Activated naive CD4-positive, alpha-beta T cell (primary cell): Measurements from ENCODE around the gene AMELX.

ENCODE experiments used
- DNase-seq, 4 experiments: peaks; one replicate each; lab custom pipeline; 2025; lab: John Stamatoyannopoulos, UW

Gene AMELX

DNA sequence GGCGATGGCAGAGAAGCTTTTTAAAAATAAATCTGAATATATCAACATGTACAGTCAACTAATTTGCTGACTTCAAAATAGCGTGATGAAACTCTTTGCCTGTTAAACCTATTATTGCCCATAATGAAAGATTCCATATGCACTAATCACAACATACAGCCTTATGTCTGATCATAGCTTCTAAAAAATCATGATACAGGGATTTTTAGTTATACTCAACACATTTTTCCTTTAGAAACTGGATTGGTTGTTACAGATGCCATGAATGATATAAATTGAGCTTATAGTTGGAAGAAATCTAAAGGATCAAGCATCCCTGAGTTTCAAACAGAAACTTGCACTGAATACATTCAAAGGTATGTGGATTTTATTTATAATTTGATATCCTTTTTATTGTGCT lies at the start of gene AMELX:
TSS of gene AMELX (plus strand) at position 301 of the 400 bp plus-strand sequence. CDS start 1,376 bp downstream, outside the sequence.
- no peak for DNase-seq

GRCh38 chrX:11244636-11245035 lies 48.6 kb upstream of the AMELX start:
- no peak for DNase-seq

DNA sequence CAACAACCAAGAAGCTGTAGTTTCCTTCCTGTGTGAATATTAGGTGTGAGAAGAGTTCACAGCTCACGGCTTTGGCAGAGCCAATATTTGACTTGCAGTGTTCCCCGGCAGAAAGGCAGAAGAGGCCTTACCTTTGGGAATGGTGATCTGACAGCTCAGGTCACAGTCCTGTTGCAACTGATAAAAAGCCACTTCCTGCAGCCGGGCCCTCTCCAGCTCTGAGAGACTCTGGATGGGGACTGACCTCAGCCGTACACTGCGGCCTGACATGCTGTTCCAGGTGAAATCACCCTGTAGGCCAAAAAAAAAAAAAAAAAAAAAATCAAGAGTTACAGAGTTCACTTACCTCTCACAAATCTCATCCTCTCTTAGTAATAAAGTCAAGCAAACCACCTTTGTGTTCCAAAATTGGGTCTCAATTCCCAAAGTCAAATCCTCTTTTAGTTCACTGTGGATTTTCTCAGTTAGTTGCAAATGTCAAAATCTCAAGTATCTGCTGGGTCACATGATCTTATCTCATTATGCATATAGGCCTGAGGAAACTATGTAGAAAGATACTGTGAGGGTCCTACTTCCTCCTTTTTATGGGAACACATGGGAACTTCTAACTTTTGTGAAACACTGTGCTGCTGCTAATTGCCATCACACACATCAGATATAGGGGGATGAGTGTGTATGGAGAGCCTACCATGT lies 38.6 kb upstream of the AMELX start:
- no peak for DNase-seq

DNA sequence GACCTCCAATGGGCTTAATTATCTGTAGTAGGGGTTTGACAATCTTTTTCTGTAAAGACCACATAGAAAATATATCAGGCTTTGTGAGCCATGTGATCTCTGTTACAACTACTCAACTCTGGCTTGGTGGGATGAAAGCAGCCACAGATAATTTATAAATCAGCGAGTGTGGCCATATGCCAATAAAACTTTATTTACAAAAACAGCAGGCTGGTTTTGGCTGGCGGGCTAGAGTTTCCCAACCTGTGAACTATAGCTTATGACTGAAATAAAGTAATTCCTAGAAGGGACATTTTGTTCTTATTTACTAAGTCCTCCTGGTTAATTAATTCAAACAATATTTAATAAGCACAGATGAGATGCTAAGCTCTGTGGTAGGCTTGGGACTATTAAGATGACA lies 35.9 kb upstream of the AMELX start:
- no peak for DNase-seq

DNA sequence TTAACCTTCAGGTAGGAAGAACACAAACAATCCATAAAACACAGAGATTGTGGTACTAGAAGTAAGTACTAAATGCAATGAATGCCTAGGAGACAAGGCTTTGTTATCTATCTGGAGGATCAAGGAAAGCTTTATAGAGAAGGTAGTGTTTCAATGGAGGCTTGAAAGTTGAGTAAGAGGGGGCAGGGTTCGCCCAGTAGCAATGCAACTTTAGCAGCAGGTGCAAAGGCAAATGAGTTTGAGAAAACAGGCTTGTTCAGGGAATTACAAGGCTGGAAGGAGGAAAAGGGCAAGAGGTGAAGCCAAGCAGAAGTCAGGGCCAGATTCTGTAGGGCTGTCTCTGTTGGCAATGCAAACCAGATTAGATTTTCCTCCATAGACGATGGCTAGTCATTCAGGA lies 35.5 kb upstream of the AMELX start:
- DNase-seq = no peak

GRCh38 chrX:11259437-11259836 lies 33.8 kb upstream of the AMELX start:
- no peak for DNase-seq

DNA sequence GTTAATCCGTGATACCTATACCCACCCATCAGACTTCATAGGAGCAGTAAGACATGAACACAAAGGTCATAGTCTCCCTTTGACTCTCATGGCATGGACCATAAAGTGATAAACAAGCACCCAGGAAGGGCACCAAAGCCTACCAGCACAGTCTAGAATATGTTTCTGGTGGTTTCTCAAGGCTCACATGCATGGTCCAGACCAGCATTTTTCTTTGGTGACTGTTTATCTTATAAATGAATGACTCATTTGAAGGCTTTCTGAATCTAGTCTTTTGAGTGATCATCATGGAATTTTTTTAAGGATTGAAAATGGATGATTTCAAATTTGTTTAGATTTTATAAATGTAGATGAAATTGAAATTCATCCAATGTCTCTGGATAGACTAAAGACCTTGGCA lies 32.0 kb upstream of the AMELX start:
- no peak for DNase-seq

DNA sequence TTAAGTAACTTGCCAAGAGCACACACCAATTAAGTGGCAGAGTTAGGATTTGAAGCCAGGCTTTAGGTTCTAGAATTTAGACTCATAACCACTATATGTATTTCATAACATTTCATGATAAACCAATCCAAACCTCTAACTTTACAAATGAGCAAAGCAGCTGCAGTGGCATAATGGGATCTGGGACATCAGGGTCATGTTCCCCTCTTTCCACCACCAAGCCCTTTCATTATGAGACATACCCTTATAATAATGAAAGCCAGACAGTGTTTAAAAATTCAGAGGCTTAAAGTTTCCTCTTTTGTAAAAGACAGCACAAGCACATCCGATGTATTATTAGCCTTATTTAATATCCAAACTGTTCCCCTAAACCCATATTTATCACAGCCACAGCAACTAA lies 28.3 kb upstream of the AMELX start:
- DNase-seq = no peak

GRCh38 chrX:11265352-11265751 lies 27.9 kb upstream of the AMELX start:
- no peak for DNase-seq

- no peak for DNase-seq
Observed at GRCh38 chrX:11266573-11267003, 26.6 kb upstream of the AMELX start.

- no peak for DNase-seq
Observed at GRCh38 chrX:11267425-11267824, 25.8 kb upstream of the AMELX start.

- no peak for DNase-seq
Observed at GRCh38 chrX:11269006-11269405, 24.2 kb upstream of the AMELX start.

DNA sequence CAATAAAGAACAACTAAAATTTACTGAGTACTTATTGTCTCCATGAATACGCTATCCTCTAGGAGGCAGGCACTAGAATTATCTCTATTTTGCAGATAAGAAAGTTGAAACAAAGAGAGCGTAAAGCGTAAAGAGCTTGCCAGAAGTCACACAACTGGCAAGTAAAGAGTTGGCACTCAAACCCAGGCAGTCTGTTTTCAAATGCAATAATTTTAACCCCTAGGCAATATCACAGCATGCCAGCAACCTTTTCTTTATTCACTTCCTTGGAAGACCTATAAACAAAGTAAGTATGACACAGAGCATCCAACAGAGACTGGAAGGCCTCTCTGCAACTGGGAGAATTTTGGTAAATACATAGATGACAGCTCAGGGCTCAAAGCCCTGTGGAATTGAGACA lies 23.2 kb upstream of the AMELX start:
- DNase-seq = no peak

GRCh38 chrX:11272290-11272689 lies 20.9 kb upstream of the AMELX start:
- no peak for DNase-seq

DNA sequence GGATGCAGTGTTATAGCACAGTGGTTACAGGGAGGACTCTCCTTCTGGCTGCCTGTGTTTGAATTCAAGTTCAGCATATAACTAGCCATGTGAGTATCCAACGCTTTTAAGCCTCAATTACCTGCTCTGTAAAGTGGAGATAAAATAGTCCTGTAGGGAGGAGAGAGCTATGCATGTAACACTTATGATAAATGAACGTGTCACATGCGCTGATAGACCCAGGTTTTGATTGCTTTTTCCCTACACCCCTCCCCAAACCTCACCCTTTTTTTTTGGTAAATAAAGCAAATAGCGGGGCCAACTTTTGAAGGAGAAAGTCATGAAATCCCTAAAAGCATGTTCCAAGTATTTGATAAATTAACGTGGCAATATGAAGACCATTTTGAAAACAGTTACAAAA lies 20.4 kb upstream of the AMELX start:
- no peak for DNase-seq

DNA sequence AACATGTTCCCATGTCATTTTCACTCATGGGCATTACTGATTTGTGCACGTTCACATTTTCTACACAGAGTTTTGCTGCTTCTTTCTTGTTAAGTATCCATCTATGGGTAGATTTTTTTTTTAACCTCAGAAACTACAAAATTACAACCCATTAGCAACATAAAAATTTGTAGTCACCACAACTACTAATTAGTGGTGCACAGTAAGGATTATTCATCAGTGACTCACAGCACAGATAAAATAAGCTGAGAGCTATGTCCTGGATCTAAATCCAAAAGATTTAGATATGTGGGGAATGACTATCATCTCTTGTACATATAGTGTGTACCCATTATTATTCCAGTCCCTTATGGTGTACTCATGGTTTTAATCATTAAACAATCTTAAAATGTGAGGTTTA lies 19.7 kb upstream of the AMELX start:
- DNase-seq = no peak

DNA sequence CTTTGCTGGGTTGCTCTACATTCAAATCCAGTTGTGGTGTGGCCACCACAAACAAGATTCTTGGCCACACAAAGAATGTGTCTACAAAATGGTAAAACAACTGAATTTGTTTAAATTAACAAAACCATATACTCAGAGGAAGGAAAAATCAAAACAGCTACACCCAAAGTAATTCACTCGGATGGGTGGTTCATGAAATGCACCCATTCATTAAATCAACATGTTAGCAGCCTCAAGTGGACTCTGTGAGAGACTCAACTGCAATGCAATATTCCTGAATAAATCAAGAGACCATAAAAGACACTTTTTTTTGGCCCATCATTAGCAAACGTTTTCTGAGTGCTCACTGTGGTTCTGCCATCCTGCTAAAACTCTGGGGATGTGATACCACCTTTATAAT lies 11.2 kb upstream of the AMELX start:
- DNase-seq = no peak

DNA sequence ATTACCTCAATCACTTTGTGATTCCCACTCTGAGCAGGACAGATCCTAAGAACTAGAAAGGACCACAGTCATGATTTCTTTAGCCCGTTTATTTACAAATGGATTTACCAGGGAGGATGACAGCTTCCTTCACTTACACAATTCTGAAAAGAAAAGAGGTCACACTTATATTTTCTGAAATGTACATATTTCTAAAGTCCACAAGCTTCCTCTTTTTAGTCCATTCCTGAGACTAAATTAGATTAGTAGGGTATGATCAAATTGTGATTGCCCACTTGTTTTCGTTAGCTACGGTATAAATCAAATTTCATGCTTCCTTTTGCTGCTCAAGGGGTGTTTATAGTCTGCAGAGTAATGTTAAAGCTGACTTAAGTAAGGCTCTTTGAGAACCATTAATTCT lies 7.6 kb upstream of the AMELX start:
- DNase-seq = no peak

- DNase-seq = no peak
Observed at GRCh38 chrX:11287505-11287904, 5.7 kb upstream of the AMELX start.

GRCh38 chrX:11290416-11291102 lies 2.7 kb upstream of the AMELX start:
- DNase-seq = no peak

GRCh38 chrX:11296051-11296450 lies 2.8 kb downstream of the AMELX start:
- DNase-seq = no peak

DNA sequence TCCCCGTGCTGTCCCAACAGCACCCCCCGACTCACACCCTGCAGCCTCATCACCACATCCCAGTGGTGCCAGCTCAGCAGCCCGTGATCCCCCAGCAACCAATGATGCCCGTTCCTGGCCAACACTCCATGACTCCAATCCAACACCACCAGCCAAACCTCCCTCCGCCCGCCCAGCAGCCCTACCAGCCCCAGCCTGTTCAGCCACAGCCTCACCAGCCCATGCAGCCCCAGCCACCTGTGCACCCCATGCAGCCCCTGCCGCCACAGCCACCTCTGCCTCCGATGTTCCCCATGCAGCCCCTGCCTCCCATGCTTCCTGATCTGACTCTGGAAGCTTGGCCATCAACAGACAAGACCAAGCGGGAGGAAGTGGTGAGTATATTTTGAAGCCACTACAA lies 5.4 kb downstream of the AMELX start:
- DNase-seq = no peak

DNA sequence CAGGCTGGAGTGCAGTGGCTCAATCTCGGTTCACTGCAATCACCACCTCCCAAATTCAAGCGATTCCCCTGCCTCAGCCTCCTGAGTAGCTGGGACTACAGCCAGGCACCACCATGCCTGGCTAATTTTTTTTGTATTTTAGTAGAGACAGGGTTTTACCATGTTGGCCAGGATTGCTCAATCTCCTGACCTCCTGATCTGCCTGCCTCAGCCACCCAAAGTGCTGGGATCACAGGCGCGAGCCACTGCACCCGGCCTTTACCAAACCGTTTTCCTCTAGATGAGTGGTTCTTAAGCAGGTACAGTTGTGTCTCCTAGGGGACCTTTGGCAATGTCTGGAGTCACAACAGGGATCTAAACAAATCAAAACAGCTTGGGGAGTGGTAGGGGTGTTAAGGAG lies 11.6 kb downstream of the AMELX start:
- no peak for DNase-seq

- DNase-seq = no peak
Observed at GRCh38 chrX:11305641-11306040, 12.4 kb downstream of the AMELX start.
